ENCODE results near the gene TSPO.
"Not testable (repeated sequence)": the region's sequence is repeated elsewhere in the genome, so short reads cannot be mapped to it uniquely, and the experiment has no call there.

DNA sequence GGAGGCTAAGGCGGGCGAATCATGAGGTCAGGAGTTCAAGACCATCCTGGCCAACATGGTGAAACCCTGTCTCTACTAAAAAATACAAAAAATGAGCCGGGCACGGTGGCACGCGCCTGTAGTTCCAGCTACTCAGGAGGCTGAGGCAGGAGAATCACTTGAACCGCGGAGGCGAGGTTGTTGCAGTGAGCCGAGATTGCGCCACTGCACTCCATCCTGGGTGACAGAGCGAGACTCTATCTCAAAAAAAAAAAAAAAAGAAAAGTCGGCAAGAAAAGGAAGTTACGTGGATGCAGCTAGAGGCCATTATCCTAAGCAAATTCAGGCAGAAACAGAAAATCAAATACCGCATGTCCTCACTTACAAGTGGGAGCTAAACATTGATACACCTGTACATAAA is 5.0 kb upstream of the TSPO start:
- TF ChIP-seq HDAC2 (IDR thresholded peaks at IDR 0.05; ENCODE audit: borderline replicate concordance in 1 of 2, low read depth in 2 of 2, low read length in 2 of 2); EZH2 (IDR thresholded peaks at IDR 0.05; ENCODE audit: low read depth, low read length, severe bottlenecking); SP1 (IDR thresholded peaks at IDR 0.05; ENCODE audit: low read depth, low read length); EP300 (IDR thresholded peaks at IDR 0.05; ENCODE audit: borderline replicate concordance in 1 of 2, low read depth in 2 of 2, low read length in 2 of 2); PHF8 (conservative IDR thresholded peaks at IDR 0.05; ENCODE audit: low read depth, low read length); POLR2A (IDR thresholded peaks at IDR 0.05; ENCODE audit: control extremely low read depth in 1 of 2, low read depth in 2 of 2, low read length in 2 of 2); POLR2AphosphoS5 (IDR thresholded peaks at IDR 0.05; ENCODE audit: low read depth, low read length); NANOG (IDR thresholded peaks at IDR 0.05; ENCODE audit: insufficient read depth, low read depth, low read length, poor library complexity, severe bottlenecking); TCF12 (IDR thresholded peaks at IDR 0.05; ENCODE audit: low read depth, low read length); TEAD4 (IDR thresholded peaks at IDR 0.05; ENCODE audit: low read depth, low read length); SIN3A (conservative IDR thresholded peaks at IDR 0.05 in 1 of 2, IDR thresholded peaks at IDR 0.05 in 1 of 2; ENCODE audit: low read depth in 1 of 2, low read length in 2 of 2); CEBPB (IDR thresholded peaks at IDR 0.05; ENCODE audit: low read depth, low read length): not testable (repeated sequence)
- TF ChIP-seq, protein P1, sequence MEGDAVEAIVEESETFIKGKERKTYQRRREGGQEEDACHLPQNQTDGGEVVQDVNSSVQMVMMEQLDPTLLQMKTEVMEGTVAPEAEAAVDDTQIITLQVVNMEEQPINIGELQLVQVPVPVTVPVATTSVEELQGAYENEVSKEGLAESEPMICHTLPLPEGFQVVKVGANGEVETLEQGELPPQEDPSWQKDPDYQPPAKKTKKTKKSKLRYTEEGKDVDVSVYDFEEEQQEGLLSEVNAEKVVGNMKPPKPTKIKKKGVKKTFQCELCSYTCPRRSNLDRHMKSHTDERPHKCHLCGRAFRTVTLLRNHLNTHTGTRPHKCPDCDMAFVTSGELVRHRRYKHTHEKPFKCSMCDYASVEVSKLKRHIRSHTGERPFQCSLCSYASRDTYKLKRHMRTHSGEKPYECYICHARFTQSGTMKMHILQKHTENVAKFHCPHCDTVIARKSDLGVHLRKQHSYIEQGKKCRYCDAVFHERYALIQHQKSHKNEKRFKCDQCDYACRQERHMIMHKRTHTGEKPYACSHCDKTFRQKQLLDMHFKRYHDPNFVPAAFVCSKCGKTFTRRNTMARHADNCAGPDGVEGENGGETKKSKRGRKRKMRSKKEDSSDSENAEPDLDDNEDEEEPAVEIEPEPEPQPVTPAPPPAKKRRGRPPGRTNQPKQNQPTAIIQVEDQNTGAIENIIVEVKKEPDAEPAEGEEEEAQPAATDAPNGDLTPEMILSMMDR (IDR thresholded peaks at IDR 0.05; ENCODE audit: control extremely low read depth in 1 of 3, insufficient read depth in 1 of 3, low read depth in 1 of 3, low read length in 3 of 3) = not testable (repeated sequence)

All from H1 (cell line).